Keratinocyte (primary cell): ENCODE measurements around the gene GPRIN2. TPM values are rescaled to one million over a fixed set of nuclear protein-coding genes. Genes with fewer than 3 reads are reported as not detected.

Experiments
- DNase-seq: peaks from one replicate; pipeline ENCODE4 v3.0.0-alpha.2; 2011; ENCODE audit warnings: low read depth, missing footprints, low spot score
- FAIRE-seq: peaks from 2 replicates; lab custom pipeline; 2011; peaks lifted over from hg19 to GRCh38; lab: Jason Lieb, UNC
- H2AFZ ChIP-seq: 2 replicates; pipeline ENCODE4 v1.6.0; 2012; ENCODE audit warnings: low read length, control low read depth, inconsistent platforms; ENCODE audit not compliant: control insufficient read depth
- H3K27ac ChIP-seq: 2 replicates; pipeline ENCODE4 v1.5.1; 2011; ENCODE audit warnings: low read length; ENCODE audit not compliant: control insufficient read depth, insufficient read depth
- H3K27me3 ChIP-seq: 3 replicates; pipeline ENCODE4 v1.6.0; 2011; ENCODE audit warnings: low read length; ENCODE audit not compliant: control insufficient read depth, insufficient read depth; ENCODE audit errors: extremely low read depth
- H3K36me3 ChIP-seq, 2 experiments: 2 replicates in 1 of 2; 3 replicates in 1 of 2; pipeline ENCODE4 v1.5.1; 2011; ENCODE audit warnings: low read length in 2 of 2, mild to moderate bottlenecking in 1 of 2; ENCODE audit not compliant: control insufficient read depth in 2 of 2, insufficient read depth in 2 of 2; ENCODE audit errors: extremely low read depth in 1 of 2
- H3K4me1 ChIP-seq: 3 replicates; pipeline ENCODE4 v1.5.1; 2011; ENCODE audit warnings: low read length; ENCODE audit not compliant: control insufficient read depth, insufficient read depth; ENCODE audit errors: extremely low read depth
- H3K4me2 ChIP-seq: 3 replicates; pipeline ENCODE4 v1.6.0; 2011; ENCODE audit warnings: low read depth, low read length; ENCODE audit not compliant: control insufficient read depth, insufficient read depth; ENCODE audit errors: extremely low read depth
- H3K4me3 ChIP-seq, 3 experiments: fragments of 200-600 bp in 1 of 3; sonication (generic) in 1 of 3; 2 replicates in 2 of 3; 3 replicates in 1 of 3; pipeline ENCODE4 v1.5.1; 2011 to 2016; ENCODE audit warnings: low read length in 3 of 3, mild to moderate bottlenecking in 3 of 3, control low read depth in 2 of 3, inconsistent platforms in 1 of 3, low read depth in 1 of 3, mixed read lengths in 1 of 3, mixed run types in 1 of 3, moderate library complexity in 1 of 3; ENCODE audit not compliant: control insufficient read depth in 2 of 3, insufficient read depth in 2 of 3; ENCODE audit errors: extremely low read depth in 1 of 3
- H3K79me2 ChIP-seq: 2 replicates; pipeline ENCODE4 v1.6.0; 2012; ENCODE audit warnings: low read length; ENCODE audit not compliant: control insufficient read depth, insufficient read depth
- H3K9ac ChIP-seq: 3 replicates; pipeline ENCODE4 v1.6.0; 2011; ENCODE audit warnings: low read length; ENCODE audit not compliant: control insufficient read depth, insufficient read depth; ENCODE audit errors: extremely low read depth
- H3K9me1 ChIP-seq: 3 replicates; pipeline ENCODE4 v1.6.0; 2011; ENCODE audit warnings: low read length; ENCODE audit not compliant: control insufficient read depth, insufficient read depth; ENCODE audit errors: extremely low read depth
- H3K9me3 ChIP-seq: 2 replicates; pipeline ENCODE4 v1.5.1; 2012; ENCODE audit warnings: low read depth, low read length; ENCODE audit not compliant: control insufficient read depth
- H4K20me1 ChIP-seq: 3 replicates; pipeline ENCODE4 v1.6.0; 2011; ENCODE audit warnings: low read length; ENCODE audit not compliant: control insufficient read depth, insufficient read depth; ENCODE audit errors: extremely low read depth
- EZH2 ChIP-seq: IDR thresholded peaks from one replicate; pipeline ENCODE4 v1.6.1; 2012; ENCODE audit warnings: inconsistent platforms, mild to moderate bottlenecking, low read length, moderate library complexity
- dilution Hi-C: fragments of 300-500 bp; cut with MboI; formaldehyde crosslinking; loops from one replicate; pipeline ENCODE4 v1.7.0; 2020; ENCODE audit warnings: low sequenced_read_pairs; ENCODE audit not compliant: extremely low pct_ligation_motif_present
- polyA plus RNA-seq, 5 experiments: library from polyadenylated mRNA; depleted of rRNA in 3 of 5; stranded (reverse) in 3 of 5; stranded (forward) in 1 of 5; unstranded in 1 of 5; fragments of >200 nt; gene quantifications; 1 replicate in 1 of 5; 2 replicates in 3 of 5; 3 replicates in 1 of 5; pipeline versions ENCODE4 v1.2.1 to v1.2.3, GENCODE V29; 2011 to 2012; ENCODE audit warnings: missing spikeins in 2 of 5, low read depth in 1 of 5, low replicate concordance in 1 of 5
- TF ChIP-seq, protein P1 (sequence below), 3 experiments: IDR thresholded peaks in 1 of 3; conservative IDR thresholded peaks in 1 of 3; optimal IDR thresholded peaks in 1 of 3; 2 replicates in 2 of 3; 3 replicates in 1 of 3; pipeline versions ENCODE3 to v1.5.1; 2011; ENCODE audit warnings: low read length in 3 of 3, mild to moderate bottlenecking in 3 of 3, moderate library complexity in 2 of 3, control low read depth in 1 of 3, inconsistent platforms in 1 of 3; ENCODE audit not compliant: insufficient read depth in 2 of 3; ENCODE audit errors: extremely low read depth in 1 of 3

Gene GPRIN2
- polyA plus RNA-seq, 1 donor (not counting 4 experiments of a cell fraction or from before 2014, with no cell fraction given), result 0.08 TPM

DNA sequence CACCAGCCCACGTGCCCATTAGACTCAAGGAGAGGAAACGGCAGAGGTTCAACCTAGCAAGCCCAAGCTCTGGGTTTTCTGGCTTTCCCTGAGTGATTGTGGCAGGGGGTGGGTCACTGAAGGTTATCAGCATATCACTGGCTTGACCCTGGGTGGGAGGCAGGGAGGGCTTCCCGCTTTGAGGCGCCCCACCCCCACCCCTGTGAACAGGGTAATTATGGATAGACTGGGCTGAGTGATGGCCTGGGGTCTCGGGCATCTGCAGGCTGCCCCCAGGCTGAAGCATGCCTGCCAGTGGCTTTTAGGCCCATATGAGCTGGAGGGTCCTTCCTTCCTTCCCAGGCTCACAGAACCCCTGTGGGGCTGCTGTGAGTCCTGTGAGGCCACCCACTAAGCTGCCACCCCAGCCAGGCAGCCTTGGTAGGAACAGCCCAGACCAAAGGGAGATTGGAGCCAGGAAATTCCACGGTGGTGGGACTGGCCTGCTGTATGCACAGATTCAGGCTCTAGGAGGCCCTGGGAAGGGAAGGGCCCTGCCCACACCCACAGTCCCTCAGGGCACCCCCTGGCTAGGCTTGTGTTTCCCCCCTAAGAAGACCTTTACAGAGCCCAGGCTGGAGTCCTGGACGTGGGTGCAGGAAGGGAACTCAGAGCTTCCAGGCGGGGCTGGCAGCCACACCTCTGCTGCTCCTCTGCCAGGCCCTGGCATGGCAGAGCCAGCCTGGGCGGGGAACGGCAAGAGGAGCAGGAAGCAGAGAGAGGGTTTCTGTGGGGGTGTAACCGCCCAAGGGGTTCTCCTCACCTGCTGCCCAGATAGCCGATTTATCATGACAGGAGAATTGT, 33.1 kb downstream of the GPRIN2 start:
- H3K9me3 ChIP-seq, result no peaks in the 10 kb centered on the region
- peak overlapping the region; percentile 73 for H3K27ac ChIP-seq
- TF ChIP-seq EZH2, result no peak
- TF ChIP-seq, protein P1, sequence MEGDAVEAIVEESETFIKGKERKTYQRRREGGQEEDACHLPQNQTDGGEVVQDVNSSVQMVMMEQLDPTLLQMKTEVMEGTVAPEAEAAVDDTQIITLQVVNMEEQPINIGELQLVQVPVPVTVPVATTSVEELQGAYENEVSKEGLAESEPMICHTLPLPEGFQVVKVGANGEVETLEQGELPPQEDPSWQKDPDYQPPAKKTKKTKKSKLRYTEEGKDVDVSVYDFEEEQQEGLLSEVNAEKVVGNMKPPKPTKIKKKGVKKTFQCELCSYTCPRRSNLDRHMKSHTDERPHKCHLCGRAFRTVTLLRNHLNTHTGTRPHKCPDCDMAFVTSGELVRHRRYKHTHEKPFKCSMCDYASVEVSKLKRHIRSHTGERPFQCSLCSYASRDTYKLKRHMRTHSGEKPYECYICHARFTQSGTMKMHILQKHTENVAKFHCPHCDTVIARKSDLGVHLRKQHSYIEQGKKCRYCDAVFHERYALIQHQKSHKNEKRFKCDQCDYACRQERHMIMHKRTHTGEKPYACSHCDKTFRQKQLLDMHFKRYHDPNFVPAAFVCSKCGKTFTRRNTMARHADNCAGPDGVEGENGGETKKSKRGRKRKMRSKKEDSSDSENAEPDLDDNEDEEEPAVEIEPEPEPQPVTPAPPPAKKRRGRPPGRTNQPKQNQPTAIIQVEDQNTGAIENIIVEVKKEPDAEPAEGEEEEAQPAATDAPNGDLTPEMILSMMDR (optimal IDR thresholded peaks at IDR 0.05 in 1 of 3, IDR thresholded peaks at IDR 0.05 in 1 of 3, conservative IDR thresholded peaks at IDR 0.05 in 1 of 3; ENCODE audit: extremely low read depth in 1 of 3, insufficient read depth in 2 of 3, low read length in 3 of 3), result no peak
- peak overlapping the region; percentile 65 for H3K9ac ChIP-seq
- H3K4me3 ChIP-seq, result peak overlapping the region in 2 of 3 experiments; percentile 8 to 39
- no peak for FAIRE-seq
- no peaks in the 10 kb centered on the region for H3K9me1 ChIP-seq
- peak; percentile 83 for DNase-seq
- H3K4me1 ChIP-seq, result peaks cover 49% of the 10 kb centered on the region
- dilution Hi-C loops, result no loop called here
- H3K27me3 ChIP-seq, result no peaks in the 10 kb centered on the region
- H3K36me3 ChIP-seq, result no peaks in the 10 kb centered on the region
- H2AFZ ChIP-seq, result peak overlapping the region; percentile 93
- no peaks in the 10 kb centered on the region for H4K20me1 ChIP-seq
- H3K79me2 ChIP-seq, result no peaks in the 10 kb centered on the region
- H3K4me2 ChIP-seq, result peak overlapping the region; percentile 87

DNA sequence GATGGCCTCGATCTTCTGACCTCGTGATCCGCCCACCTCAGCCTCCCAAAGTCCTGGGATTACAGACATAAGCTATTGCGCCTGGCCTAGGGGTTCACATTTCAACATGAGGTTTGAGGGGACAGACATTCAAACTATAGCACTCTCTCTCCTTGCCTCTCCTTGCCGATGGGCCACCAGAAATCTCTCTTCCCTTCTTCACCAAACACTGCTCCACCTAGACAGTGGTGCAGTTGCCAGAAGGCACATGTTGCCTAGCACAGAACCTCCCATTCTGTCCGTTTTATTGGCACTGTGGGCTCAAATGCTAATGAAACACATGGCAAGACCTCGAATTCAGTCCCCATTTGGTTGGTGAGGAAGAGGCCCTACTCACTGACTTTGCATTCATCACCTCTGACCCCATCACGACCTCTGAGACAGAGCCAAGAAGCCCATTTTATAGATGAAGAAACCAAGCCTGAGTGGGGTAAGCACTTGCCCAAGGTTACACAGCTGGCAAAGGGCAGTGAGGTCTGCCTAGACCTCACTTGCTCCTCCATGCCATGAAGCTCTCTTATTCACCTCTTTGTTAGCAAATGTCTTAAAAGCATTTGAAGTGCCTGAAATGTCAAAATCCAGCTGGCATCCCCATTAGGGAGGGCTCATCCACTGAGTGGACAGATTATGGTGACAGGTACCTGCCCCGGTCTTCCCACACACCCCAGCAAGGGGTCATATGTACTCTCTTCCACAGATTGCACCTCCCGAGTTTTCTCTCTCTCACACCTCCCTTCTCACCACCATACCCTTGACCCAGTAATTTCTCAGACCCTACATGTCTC, 34.0 kb downstream of the GPRIN2 start:
- Histone ChIP-seq H3K4me1 (peaks cover 49% of the 10 kb centered on the region), H3K4me3 (no peak overlapping the region), H3K4me2 (peak overlapping the region; percentile 87), H3K9ac (no peak overlapping the region), H4K20me1 (no peaks in the 10 kb centered on the region), H3K27ac (no peak overlapping the region), H3K36me3 (no peaks in the 10 kb centered on the region), H3K79me2 (no peaks in the 10 kb centered on the region), H3K27me3 (no peaks in the 10 kb centered on the region), H3K9me3 (no peaks in the 10 kb centered on the region), H2AFZ (no peak overlapping the region), H3K9me1 (no peaks in the 10 kb centered on the region)
- peak; percentile 47 for TF ChIP-seq EZH2
- TF ChIP-seq, protein P1 (optimal IDR thresholded peaks at IDR 0.05 in 1 of 3, IDR thresholded peaks at IDR 0.05 in 1 of 3, conservative IDR thresholded peaks at IDR 0.05 in 1 of 3; ENCODE audit: extremely low read depth in 1 of 3, insufficient read depth in 2 of 3, low read length in 3 of 3), result no peak
- dilution Hi-C loops, result no loop called here
- FAIRE-seq (no peak), DNase-seq (no peak)
